Measurements from ENCODE around the gene FMNL2. TPM values are rescaled to one million over a fixed set of nuclear protein-coding genes. Genes with fewer than 3 reads are reported as not detected.

The FMNL2 gene
- polyA plus RNA-seq, 1 donor from 2014 or later, result 86.5 TPM

- H3K36me3 ChIP-seq (ENCODE audit: insufficient read depth, low read length), result no peaks in the 10 kb centered on the region
- H3K9me3 ChIP-seq (ENCODE audit: low read length), result no peaks in the 10 kb centered on the region
- no peak overlapping the region for H2AFZ ChIP-seq (ENCODE audit: low read depth, low read length)
- no peaks in the 10 kb centered on the region for H3K9me2 ChIP-seq (ENCODE audit: insufficient read depth, low read length)
- no peaks in the 10 kb centered on the region for H3K27me3 ChIP-seq (ENCODE audit: insufficient read depth, low read depth, low read length)
- TF ChIP-seq EP300 (conservative IDR thresholded peaks at IDR 0.05; ENCODE audit: poor library complexity, severe bottlenecking) (no peak), EZH2 (IDR thresholded peaks at IDR 0.05; ENCODE audit: borderline replicate concordance, insufficient read depth, low read length, poor library complexity, severe bottlenecking) (no peak), TAF1 (IDR thresholded peaks at IDR 0.05; ENCODE audit: low read depth) (no peak), RAD21 (conservative IDR thresholded peaks at IDR 0.05) (no peak), POLR2AphosphoS5 (IDR thresholded peaks at IDR 0.05) (no peak), SMC3 (conservative IDR thresholded peaks at IDR 0.05; ENCODE audit: poor library complexity) (no peak), MXI1 (conservative IDR thresholded peaks at IDR 0.05; ENCODE audit: poor library complexity, severe bottlenecking) (no peak)
- TF ChIP-seq, protein P1, sequence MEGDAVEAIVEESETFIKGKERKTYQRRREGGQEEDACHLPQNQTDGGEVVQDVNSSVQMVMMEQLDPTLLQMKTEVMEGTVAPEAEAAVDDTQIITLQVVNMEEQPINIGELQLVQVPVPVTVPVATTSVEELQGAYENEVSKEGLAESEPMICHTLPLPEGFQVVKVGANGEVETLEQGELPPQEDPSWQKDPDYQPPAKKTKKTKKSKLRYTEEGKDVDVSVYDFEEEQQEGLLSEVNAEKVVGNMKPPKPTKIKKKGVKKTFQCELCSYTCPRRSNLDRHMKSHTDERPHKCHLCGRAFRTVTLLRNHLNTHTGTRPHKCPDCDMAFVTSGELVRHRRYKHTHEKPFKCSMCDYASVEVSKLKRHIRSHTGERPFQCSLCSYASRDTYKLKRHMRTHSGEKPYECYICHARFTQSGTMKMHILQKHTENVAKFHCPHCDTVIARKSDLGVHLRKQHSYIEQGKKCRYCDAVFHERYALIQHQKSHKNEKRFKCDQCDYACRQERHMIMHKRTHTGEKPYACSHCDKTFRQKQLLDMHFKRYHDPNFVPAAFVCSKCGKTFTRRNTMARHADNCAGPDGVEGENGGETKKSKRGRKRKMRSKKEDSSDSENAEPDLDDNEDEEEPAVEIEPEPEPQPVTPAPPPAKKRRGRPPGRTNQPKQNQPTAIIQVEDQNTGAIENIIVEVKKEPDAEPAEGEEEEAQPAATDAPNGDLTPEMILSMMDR (IDR thresholded peaks at IDR 0.05; ENCODE audit: poor library complexity, severe bottlenecking), result no peak
- TF ChIP-seq, protein P2, sequence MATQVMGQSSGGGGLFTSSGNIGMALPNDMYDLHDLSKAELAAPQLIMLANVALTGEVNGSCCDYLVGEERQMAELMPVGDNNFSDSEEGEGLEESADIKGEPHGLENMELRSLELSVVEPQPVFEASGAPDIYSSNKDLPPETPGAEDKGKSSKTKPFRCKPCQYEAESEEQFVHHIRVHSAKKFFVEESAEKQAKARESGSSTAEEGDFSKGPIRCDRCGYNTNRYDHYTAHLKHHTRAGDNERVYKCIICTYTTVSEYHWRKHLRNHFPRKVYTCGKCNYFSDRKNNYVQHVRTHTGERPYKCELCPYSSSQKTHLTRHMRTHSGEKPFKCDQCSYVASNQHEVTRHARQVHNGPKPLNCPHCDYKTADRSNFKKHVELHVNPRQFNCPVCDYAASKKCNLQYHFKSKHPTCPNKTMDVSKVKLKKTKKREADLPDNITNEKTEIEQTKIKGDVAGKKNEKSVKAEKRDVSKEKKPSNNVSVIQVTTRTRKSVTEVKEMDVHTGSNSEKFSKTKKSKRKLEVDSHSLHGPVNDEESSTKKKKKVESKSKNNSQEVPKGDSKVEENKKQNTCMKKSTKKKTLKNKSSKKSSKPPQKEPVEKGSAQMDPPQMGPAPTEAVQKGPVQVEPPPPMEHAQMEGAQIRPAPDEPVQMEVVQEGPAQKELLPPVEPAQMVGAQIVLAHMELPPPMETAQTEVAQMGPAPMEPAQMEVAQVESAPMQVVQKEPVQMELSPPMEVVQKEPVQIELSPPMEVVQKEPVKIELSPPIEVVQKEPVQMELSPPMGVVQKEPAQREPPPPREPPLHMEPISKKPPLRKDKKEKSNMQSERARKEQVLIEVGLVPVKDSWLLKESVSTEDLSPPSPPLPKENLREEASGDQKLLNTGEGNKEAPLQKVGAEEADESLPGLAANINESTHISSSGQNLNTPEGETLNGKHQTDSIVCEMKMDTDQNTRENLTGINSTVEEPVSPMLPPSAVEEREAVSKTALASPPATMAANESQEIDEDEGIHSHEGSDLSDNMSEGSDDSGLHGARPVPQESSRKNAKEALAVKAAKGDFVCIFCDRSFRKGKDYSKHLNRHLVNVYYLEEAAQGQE (IDR thresholded peaks at IDR 0.05; ENCODE audit: borderline replicate concordance), result no peak
- H3K9ac ChIP-seq (ENCODE audit: low read length), result no peak overlapping the region
- no peaks in the 10 kb centered on the region for H3K79me2 ChIP-seq (replicated peaks; ENCODE audit: insufficient read depth, low read length)
- H4K20me1 ChIP-seq (ENCODE audit: insufficient read depth), result no peaks in the 10 kb centered on the region
- no peak overlapping the region for H3K4me2 ChIP-seq (ENCODE audit: low read length)
- no peak overlapping the region for H3K27ac ChIP-seq (ENCODE audit: low read length)
- H3K4me3 ChIP-seq (ENCODE audit: low read length), result no peak overlapping the region
- peaks cover 2% of the 10 kb centered on the region for H3F3A ChIP-seq (ENCODE audit: insufficient read depth, low read length, poor library complexity, severe bottlenecking)
Measured at GRCh38 chr2:152559008-152559407, 224.0 kb downstream of the FMNL2 start.

GRCh38 chr2:152560166-152560565, 225.2 kb downstream of the FMNL2 start:
- no peaks in the 10 kb centered on the region for H4K20me1 ChIP-seq (ENCODE audit: insufficient read depth)
- H3F3A ChIP-seq (ENCODE audit: insufficient read depth, low read length, poor library complexity, severe bottlenecking), result peaks cover 2% of the 10 kb centered on the region
- H3K4me2 ChIP-seq (ENCODE audit: low read length), result no peak overlapping the region
- no peaks in the 10 kb centered on the region for H3K36me3 ChIP-seq (ENCODE audit: insufficient read depth, low read length)
- H2AFZ ChIP-seq (ENCODE audit: low read depth, low read length), result no peak overlapping the region
- no peak overlapping the region for H3K4me3 ChIP-seq (ENCODE audit: low read length)
- no peaks in the 10 kb centered on the region for H3K9me3 ChIP-seq (ENCODE audit: low read length)
- H3K9me2 ChIP-seq (ENCODE audit: insufficient read depth, low read length), result no peaks in the 10 kb centered on the region
- no peaks in the 10 kb centered on the region for H3K27me3 ChIP-seq (ENCODE audit: insufficient read depth, low read depth, low read length)
- TF ChIP-seq, protein P1 (IDR thresholded peaks at IDR 0.05; ENCODE audit: poor library complexity, severe bottlenecking), result no peak
- TF ChIP-seq, protein P2 (IDR thresholded peaks at IDR 0.05; ENCODE audit: borderline replicate concordance), result no peak
- TF ChIP-seq EP300 (conservative IDR thresholded peaks at IDR 0.05; ENCODE audit: poor library complexity, severe bottlenecking) (no peak), POLR2AphosphoS5 (IDR thresholded peaks at IDR 0.05) (no peak), SMC3 (conservative IDR thresholded peaks at IDR 0.05; ENCODE audit: poor library complexity) (no peak)
- H3K27ac ChIP-seq (ENCODE audit: low read length), result no peak overlapping the region
- H3K79me2 ChIP-seq (replicated peaks; ENCODE audit: insufficient read depth, low read length), result no peaks in the 10 kb centered on the region
- no peak overlapping the region for H3K9ac ChIP-seq (ENCODE audit: low read length)
